Left lung (tissue), 10 donors: ENCODE measurements around the gene ANKS6. TPM values are rescaled to one million over a fixed set of nuclear protein-coding genes. Genes with fewer than 3 reads are reported as not detected.

Source experiments
- ATAC-seq: fragments of 200-7000 bp; cut with Tn5 transposase; one replicate; pipeline ENCODE4 v1.9.1; 2020; ENCODE audit warnings: moderate library complexity
- DNase-seq, 4 donors: peaks; one replicate each; pipeline ENCODE4 v3.0.0-alpha.2; 2013 to 2020
- H3K27ac ChIP-seq, 2 donors: fragments of 200-600 bp; sonication (generic) in 1 of 2; one replicate each; pipeline versions ENCODE4 v1.5.0 to v1.8.0; 2020 to 2021
- H3K27me3 ChIP-seq, 2 donors: fragments of 200-600 bp; sonication (generic) in 1 of 2; one replicate each; pipeline versions ENCODE4 v1.5.0 to v1.8.0; 2020 to 2021
- H3K36me3 ChIP-seq, 2 donors: fragments of 200-600 bp; sonication (generic) in 1 of 2; one replicate each; pipeline versions ENCODE4 v1.5.0 to v1.8.0; 2020 to 2021
- H3K4me1 ChIP-seq, 2 donors: fragments of 200-600 bp; one replicate each; pipeline ENCODE4 v1.8.0; 2021
- H3K4me3 ChIP-seq, 2 donors: fragments of 200-600 bp; sonication (generic) in 1 of 2; one replicate each; pipeline versions ENCODE4 v1.5.0 to v1.8.0; 2020 to 2021; ENCODE audit warnings: mild to moderate bottlenecking in 1 of 2
- H3K9me3 ChIP-seq, 2 donors: fragments of 200-600 bp; sonication (generic) in 1 of 2; one replicate each; pipeline versions ENCODE4 v1.5.0 to v1.8.0; 2020 to 2021
- intact Hi-C, 2 donors: fragments of 100-400 bp; cut with DNase I; formaldehyde crosslinking; loops; one replicate each; pipeline versions ENCODE4 v1.11.2 to v1.14.2; 2022
- polyA plus RNA-seq, 6 donors: library from polyadenylated mRNA; unstranded; fragments of 120-200 nt; gene quantifications; one replicate each; pipeline ENCODE4 v1.2.1, GENCODE V29; 2013; ENCODE audit not compliant: insufficient read length in 6 of 6
- total RNA-seq, 2 donors: library from RNA; stranded (reverse); fragmentation: NEBNext Ultra II Directional; extraction: Animal tissue kit (Norgen Biotek cat#: 25700); gene quantifications; one replicate each; pipeline ENCODE4 v1.2.1, GENCODE V29; 2021
- TF ChIP-seq, protein P1 (sequence below), 2 donors: fragments of 200-600 bp; sonication (generic) in 1 of 2; IDR thresholded peaks; one replicate each; pipeline versions ENCODE4 v1.5.0 to v1.8.0; 2021; ENCODE audit warnings: antibody characterized with exemption in 2 of 2
- donor health status: DM: no; HTN: yes; CAD: no.
- donor health status: DM: no; HTN: no; CAD: no.

ANKS6 gene
- total and polyA plus RNA-seq, 8 donors: 21.7 to 31.6 (median 25.0) TPM

DNA sequence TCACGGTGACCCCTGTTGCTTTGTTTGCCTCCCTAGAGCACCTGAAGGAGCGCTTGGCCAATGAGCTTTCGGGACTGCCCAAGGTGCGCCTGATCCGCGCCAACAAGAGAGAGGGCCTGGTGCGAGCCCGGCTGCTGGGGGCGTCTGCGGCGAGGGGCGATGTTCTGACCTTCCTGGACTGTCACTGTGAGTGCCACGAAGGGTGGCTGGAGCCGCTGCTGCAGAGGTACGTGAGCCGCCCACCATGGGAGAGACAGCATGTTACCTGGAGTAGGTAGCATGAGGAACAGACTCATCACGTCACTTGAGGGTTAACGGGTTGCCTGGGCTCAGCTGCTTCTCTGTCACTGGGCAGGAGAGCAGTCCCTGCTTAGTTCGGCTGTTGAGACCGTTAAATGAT is 30.4 kb upstream of the ANKS6 start:
- Histone ChIP-seq H3K27me3 (no peaks in the 10 kb centered on the region), H3K9me3 (no peaks in the 10 kb centered on the region), H3K4me1 (no peaks in the 10 kb centered on the region), H3K27ac (no peak overlapping the region), H3K4me3 (no peak overlapping the region), H3K36me3 (peaks cover 0 to 5% of the 10 kb centered on the region in 2 donors)
- intact Hi-C loops: no loop called here
- DNase-seq: no peak
- TF ChIP-seq, protein P1, sequence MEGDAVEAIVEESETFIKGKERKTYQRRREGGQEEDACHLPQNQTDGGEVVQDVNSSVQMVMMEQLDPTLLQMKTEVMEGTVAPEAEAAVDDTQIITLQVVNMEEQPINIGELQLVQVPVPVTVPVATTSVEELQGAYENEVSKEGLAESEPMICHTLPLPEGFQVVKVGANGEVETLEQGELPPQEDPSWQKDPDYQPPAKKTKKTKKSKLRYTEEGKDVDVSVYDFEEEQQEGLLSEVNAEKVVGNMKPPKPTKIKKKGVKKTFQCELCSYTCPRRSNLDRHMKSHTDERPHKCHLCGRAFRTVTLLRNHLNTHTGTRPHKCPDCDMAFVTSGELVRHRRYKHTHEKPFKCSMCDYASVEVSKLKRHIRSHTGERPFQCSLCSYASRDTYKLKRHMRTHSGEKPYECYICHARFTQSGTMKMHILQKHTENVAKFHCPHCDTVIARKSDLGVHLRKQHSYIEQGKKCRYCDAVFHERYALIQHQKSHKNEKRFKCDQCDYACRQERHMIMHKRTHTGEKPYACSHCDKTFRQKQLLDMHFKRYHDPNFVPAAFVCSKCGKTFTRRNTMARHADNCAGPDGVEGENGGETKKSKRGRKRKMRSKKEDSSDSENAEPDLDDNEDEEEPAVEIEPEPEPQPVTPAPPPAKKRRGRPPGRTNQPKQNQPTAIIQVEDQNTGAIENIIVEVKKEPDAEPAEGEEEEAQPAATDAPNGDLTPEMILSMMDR (IDR thresholded peaks at IDR 0.05): no peak
- ATAC-seq: no peak

DNA sequence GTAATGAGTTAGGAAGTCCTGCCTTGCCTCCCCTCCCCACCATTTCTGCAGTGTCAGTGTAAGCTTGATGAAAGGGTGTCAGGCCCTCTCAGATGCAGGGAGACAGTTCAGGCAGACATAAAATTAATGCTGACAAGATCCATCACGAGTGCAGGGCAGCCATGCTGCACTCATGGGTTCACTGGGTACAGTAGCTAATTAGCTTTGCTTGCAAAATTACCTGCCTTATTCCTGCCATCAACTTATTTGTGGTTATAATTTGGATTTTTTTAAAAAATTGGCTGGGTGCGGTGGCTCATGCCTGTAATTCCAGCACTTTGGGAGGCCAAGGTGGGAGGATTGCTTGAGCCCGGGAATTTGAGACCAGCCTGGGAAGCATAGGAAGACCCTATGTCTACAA is 29.1 kb upstream of the ANKS6 start:
- DNase-seq: no peak
- Histone ChIP-seq H3K36me3 (peaks cover 0 to 5% of the 10 kb centered on the region in 2 donors), H3K27me3 (no peaks in the 10 kb centered on the region), H3K27ac (no peak overlapping the region), H3K9me3 (no peaks in the 10 kb centered on the region), H3K4me3 (no peak overlapping the region), H3K4me1 (no peaks in the 10 kb centered on the region)
- intact Hi-C loops: no loop called here
- ATAC-seq: no peak
- TF ChIP-seq, protein P1 (IDR thresholded peaks at IDR 0.05): no peak

DNA sequence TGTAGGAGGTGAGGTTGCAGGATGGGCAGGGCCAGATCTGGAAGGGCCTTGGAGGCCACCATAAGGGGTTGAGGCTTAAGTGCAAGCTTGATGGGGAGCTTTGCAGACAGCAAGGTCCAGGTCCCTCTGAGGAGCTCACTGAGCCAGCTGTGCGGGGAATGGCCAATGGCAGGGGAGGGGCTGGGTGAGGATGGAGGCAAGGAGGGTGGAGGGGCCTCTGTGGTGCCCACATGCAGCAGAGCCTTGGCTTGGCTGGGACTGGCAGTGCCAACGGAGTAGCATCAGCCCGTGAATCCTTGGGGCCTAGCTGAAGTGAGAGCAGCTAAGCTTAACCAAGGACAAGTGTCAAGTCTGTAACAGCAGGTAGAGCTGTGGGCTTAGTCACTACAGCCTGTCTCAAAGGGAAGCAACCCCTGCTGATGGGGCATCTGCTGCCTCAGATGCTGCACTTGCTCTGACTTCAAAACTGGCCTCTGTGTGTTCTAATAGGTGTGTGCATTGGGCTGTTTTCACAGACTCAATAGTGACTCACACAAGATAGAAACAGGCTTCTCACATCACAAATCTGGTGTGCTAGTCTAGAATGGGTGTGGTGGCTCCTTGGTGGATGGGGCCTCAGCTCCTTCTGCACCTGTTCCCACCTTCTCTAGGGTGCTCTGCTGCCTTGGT is 27.4 kb upstream of the ANKS6 start:
- DNase-seq (no peak), ATAC-seq (no peak)
- Histone ChIP-seq H3K36me3 (peaks cover 0 to 8% of the 10 kb centered on the region in 2 donors), H3K27ac (no peak overlapping the region), H3K4me3 (no peak overlapping the region), H3K27me3 (no peaks in the 10 kb centered on the region), H3K4me1 (no peaks in the 10 kb centered on the region), H3K9me3 (no peaks in the 10 kb centered on the region)
- TF ChIP-seq, protein P1 (IDR thresholded peaks at IDR 0.05): no peak
- intact Hi-C loops: no loop called here

DNA sequence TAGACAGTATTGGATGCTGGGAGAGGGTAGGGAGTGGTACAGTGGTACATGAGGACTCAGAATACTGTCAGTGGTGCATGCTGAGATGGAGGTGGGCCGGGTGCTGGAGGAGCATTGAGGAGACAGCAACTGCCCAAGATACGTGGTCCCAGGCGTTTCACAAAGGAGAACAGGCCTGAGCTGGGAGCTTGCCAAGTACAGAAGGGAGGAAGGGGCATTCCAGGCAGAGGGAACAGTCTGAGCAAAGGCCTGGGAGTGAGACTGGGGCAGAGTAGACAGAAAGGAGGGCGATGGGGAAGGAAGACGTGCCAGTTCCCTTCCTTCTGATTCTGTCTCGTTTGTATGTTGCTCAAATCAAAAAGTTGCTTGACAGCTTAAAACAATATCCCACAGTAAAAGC is 26.3 kb upstream of the ANKS6 start:
- DNase-seq: no peak
- Histone ChIP-seq H3K4me3 (no peak overlapping the region), H3K36me3 (peaks cover 0 to 9% of the 10 kb centered on the region in 2 donors), H3K27me3 (no peaks in the 10 kb centered on the region), H3K4me1 (no peaks in the 10 kb centered on the region), H3K27ac (no peak overlapping the region), H3K9me3 (no peaks in the 10 kb centered on the region)
- intact Hi-C loops: no loop called here
- TF ChIP-seq, protein P1 (IDR thresholded peaks at IDR 0.05): no peak
- no peak for ATAC-seq

DNA sequence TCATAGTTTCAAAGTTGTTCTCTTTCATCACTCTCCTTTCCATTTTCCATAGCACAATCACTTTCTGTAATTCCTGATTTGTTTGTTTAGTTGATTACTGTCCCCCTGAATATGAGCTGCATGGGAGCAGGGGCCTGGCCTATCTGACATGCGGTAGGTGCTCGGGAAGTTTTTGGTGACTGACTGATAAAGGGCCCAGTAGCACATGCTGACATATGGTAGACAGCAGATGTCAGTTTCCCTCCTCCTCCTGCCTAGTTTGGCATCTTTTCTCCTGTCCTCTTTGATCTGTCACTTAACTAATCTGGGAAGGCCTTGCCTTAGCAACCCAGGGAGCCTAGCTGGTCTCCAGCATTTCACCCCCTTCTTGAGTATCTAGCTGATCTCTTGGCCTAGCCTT is 25.5 kb upstream of the ANKS6 start:
- TF ChIP-seq, protein P1 (IDR thresholded peaks at IDR 0.05): no peak
- H3K36me3 ChIP-seq: peaks cover 0 to 9% of the 10 kb centered on the region in 2 donors
- intact Hi-C loops: no loop called here
- DNase-seq (no peak), ATAC-seq (no peak)
- no peaks in the 10 kb centered on the region for H3K4me1 ChIP-seq
- H3K9me3 ChIP-seq: no peaks in the 10 kb centered on the region
- no peak overlapping the region for H3K4me3 ChIP-seq
- no peak overlapping the region for H3K27ac ChIP-seq
- H3K27me3 ChIP-seq: no peaks in the 10 kb centered on the region
